ENCODE data around the gene NTMT2.

GRCh38 chr1:170095976-170096748 is 49.6 kb upstream of the NTMT2 start:
- no peak for TF ChIP-seq POLR2A (IDR thresholded peaks at IDR 0.05; ENCODE audit: low read depth)
- no peak for TF ChIP-seq CTCF (IDR thresholded peaks at IDR 0.05)
- no peak for TF ChIP-seq POLR2AphosphoS5 (IDR thresholded peaks at IDR 0.05)
- no peak for TF ChIP-seq EP300 (IDR thresholded peaks at IDR 0.05)
